SK-MEL-5 (cell line): ENCODE data around the gene MEIOB. TPM values are rescaled to one million over a fixed set of nuclear protein-coding genes. Genes with fewer than 3 reads are reported as not detected.
"Not testable (repeated sequence)": the region's sequence is repeated elsewhere in the genome, so short reads cannot be mapped to it uniquely, and the experiment has no call there.

Source experiments
- DNase-seq: peaks from one replicate; pipeline ENCODE4 v3.0.0-alpha.2; 2016; ENCODE audit warnings: low read depth, low spot score
- in situ Hi-C: cut with HindIII; loops from 2 replicates; pipeline ENCODE4 v1.10.0; 2016; ENCODE audit warnings: low sequenced_read_pairs, high pct_unique_total_duplicates, low pct_unique_long_range_greater_than_20kb
- total RNA-seq: library from RNA; depleted of rRNA; stranded (reverse); fragments of >200 nt; shearing (Covaris generic); gene quantifications from 2 replicates; pipeline ENCODE4 v1.2.3, GENCODE V29; 2014

Gene MEIOB
- total RNA-seq, 1 experiment from 2014 or later = 0.48 TPM

- no peak for DNase-seq
- in situ Hi-C loops = no loop called here
These were observed 64.3 kb downstream of the MEIOB start for GRCh38 chr16:1807626-1808025.

GRCh38 chr16:1800701-1801100 is 71.3 kb downstream of the MEIOB start:
- no peak for DNase-seq
- in situ Hi-C loops = no loop called here

GRCh38 chr16:1799263-1799662 is 72.7 kb downstream of the MEIOB start:
- DNase-seq, in situ Hi-C loops: not testable (repeated sequence)

GRCh38 chr16:1794908-1795666 is 76.9 kb downstream of the MEIOB start:
- DNase-seq = no peak
- in situ Hi-C loops = no loop called here

- DNase-seq = no peak
- in situ Hi-C loops = no loop called here
These were observed 77.6 kb downstream of the MEIOB start for GRCh38 chr16:1794221-1794871.

- in situ Hi-C loops = no loop called here
- no peak for DNase-seq
These were observed 78.3 kb downstream of the MEIOB start, which contains the start of gene IGFALS for GRCh38 chr16:1793578-1794220. Gene IGFALS (minus strand): TSS chr16:1793705. CDS start chr16:1793652, 53 bp downstream.

- DNase-seq = no peak
- in situ Hi-C loops = no loop called here
These were observed 79.0 kb downstream of the MEIOB start for GRCh38 chr16:1792836-1793577.

GRCh38 chr16:1791943-1792812 is 79.8 kb downstream of the MEIOB start:
- in situ Hi-C loops = no loop called here
- DNase-seq = no peak

- no peak for DNase-seq
- in situ Hi-C loops = no loop called here
These were observed 80.6 kb downstream of the MEIOB start for GRCh38 chr16:1791256-1791942.

GRCh38 chr16:1790611-1791255 is 81.2 kb downstream of the MEIOB start:
- in situ Hi-C loops = no loop called here
- no peak for DNase-seq

- no peak for DNase-seq
- in situ Hi-C loops = no loop called here
These were observed 81.7 kb downstream of the MEIOB start for GRCh38 chr16:1790261-1790610.

GRCh38 chr16:1789643-1790045 is 82.3 kb downstream of the MEIOB start:
- in situ Hi-C loops = no loop called here
- DNase-seq = no peak

- in situ Hi-C loops = no loop called here
- DNase-seq = no peak
These were observed 83.3 kb downstream of the MEIOB start for GRCh38 chr16:1788708-1789100.

- in situ Hi-C loops = no loop called here
- no peak for DNase-seq
These were observed 83.8 kb downstream of the MEIOB start for GRCh38 chr16:1788095-1788707.

GRCh38 chr16:1787322-1788094 is 84.5 kb downstream of the MEIOB start:
- in situ Hi-C loops = no loop called here
- no peak for DNase-seq
